ENCODE data around the gene SYT1. TPM values are rescaled to one million over a fixed set of nuclear protein-coding genes. Genes with fewer than 3 reads are reported as not detected.

Gene SYT1
- total and polyA plus RNA-seq, 2 experiments from 2014 or later, result 48.7 to 51.7 TPM

- H3K79me2 ChIP-seq (replicated peaks; ENCODE audit: insufficient read depth), result no peaks in the 10 kb centered on the region
- no peaks in the 10 kb centered on the region for H3F3A ChIP-seq (replicated peaks; ENCODE audit: low read depth)
- Mint-ChIP-seq H3K27ac (no peak overlapping the region), H3K36me3 (ENCODE audit: low read depth) (peaks cover 3% of the 10 kb centered on the region; the same call in 2 of the 3 replicates), H3K4me3 (no peak overlapping the region), H3K4me1 (peaks cover 2% of the 10 kb centered on the region; the same call in 1 of the 3 replicates), H3K9me3 (no peaks in the 10 kb centered on the region), H3K27me3 (ENCODE audit: insufficient read depth, low read depth, poor library complexity) (no peaks in the 10 kb centered on the region)
- ATAC-seq (no peak), DNase-seq (ENCODE audit: low spot score) (no peak)
- no peak for TF ChIP-seq STAT1 (IDR thresholded peaks at IDR 0.05; ENCODE audit: unreplicated experiment)
- no peak for TF ChIP-seq ETS1 (IDR thresholded peaks at IDR 0.05)
- TF ChIP-seq ZNF331 (CRISPR knock-in tag; IDR thresholded peaks at IDR 0.05; ENCODE audit: low read depth), result no peak
- TF ChIP-seq CTCF (conservative IDR thresholded peaks at IDR 0.05; ENCODE audit: low read depth in 2 of 2), result no peak
- no peak for TF ChIP-seq JUNB (IDR thresholded peaks at IDR 0.05; ENCODE audit: unreplicated experiment)
- TF ChIP-seq EZH2phosphoT487 (IDR thresholded peaks at IDR 0.05; ENCODE audit: unreplicated experiment), result no peak
- no peak for TF ChIP-seq EZH2 (IDR thresholded peaks at IDR 0.05; ENCODE audit: low read depth, unreplicated experiment)
- TF ChIP-seq POLR2AphosphoS5 (IDR thresholded peaks at IDR 0.05; ENCODE audit: low read depth), result no peak
- TF ChIP-seq ZNF114 (CRISPR knock-in tag; IDR thresholded peaks at IDR 0.05), result no peak
- no peak for TF ChIP-seq CREB1 (CRISPR knock-in tag; IDR thresholded peaks at IDR 0.05; ENCODE audit: low read depth)
- TF ChIP-seq NANOG (IDR thresholded peaks at IDR 0.05; ENCODE audit: borderline replicate concordance), result no peak
- no peak for TF ChIP-seq ZNF462 (CRISPR knock-in tag; IDR thresholded peaks at IDR 0.05)
- no peak for TF ChIP-seq REST (IDR thresholded peaks at IDR 0.05; ENCODE audit: unreplicated experiment)
- no peak overlapping the region for H3K4me3 ChIP-seq
- no peak overlapping the region for H3K27ac ChIP-seq (ENCODE audit: low read depth)
- H2AFZ ChIP-seq, result no peak overlapping the region
- H3K36me3 ChIP-seq (ENCODE audit: insufficient read depth), result no peaks in the 10 kb centered on the region
- H4K20me1 ChIP-seq (replicated peaks; ENCODE audit: insufficient read depth), result no peaks in the 10 kb centered on the region
- H3K27me3 ChIP-seq (ENCODE audit: insufficient read depth), result no peaks in the 10 kb centered on the region
- H3K4me2 ChIP-seq, result no peak overlapping the region
- no peaks in the 10 kb centered on the region for H3K9me2 ChIP-seq (ENCODE audit: insufficient read depth)
- no peaks in the 10 kb centered on the region for H3K4me1 ChIP-seq (ENCODE audit: insufficient read depth)
Measured at GRCh38 chr12:79302162-79302814, 437.7 kb downstream of the SYT1 start.
